ENCODE results near the gene IL1A. TPM values are rescaled to one million over a fixed set of nuclear protein-coding genes. Genes with fewer than 3 reads are reported as not detected.

The IL1A gene
- total RNA-seq, 1 experiment from 2014 or later = 0.11 TPM

- Histone ChIP-seq H3F3A (ENCODE audit: low read length, unreplicated experiment) (no peaks in the 10 kb centered on the region), H2AFZ (ENCODE audit: low read length) (no peak overlapping the region), H3K27me3 (ENCODE audit: low read length) (no peaks in the 10 kb centered on the region), H3K9me3 (ENCODE audit: low read length) (no peaks in the 10 kb centered on the region), H3K79me2 (ENCODE audit: low read length) (peaks cover 5% of the 10 kb centered on the region), H3K4me1 (ENCODE audit: insufficient read depth, low read length) (peaks cover 13% of the 10 kb centered on the region), H3K4me2 (ENCODE audit: low read length) (no peak overlapping the region), H4K20me1 (ENCODE audit: low read length) (no peaks in the 10 kb centered on the region), H3K9me2 (replicated peaks; ENCODE audit: low read length) (no peaks in the 10 kb centered on the region), H3K36me3 (ENCODE audit: low read depth, low read length) (peaks cover 9% of the 10 kb centered on the region), H3K9ac (ENCODE audit: low read length) (no peak overlapping the region), H3K4me3 (ENCODE audit: low read length) (no peak overlapping the region), H3K27ac (ENCODE audit: low read length) (no peak overlapping the region)
- CTCF ChIA-PET = interaction anchor here (0.6 to 0.7 kb wide), 2 partner anchors 61 to 112 kb away, joined by 3 read pairs; no protein-coding TSS in a partner anchor
- BruUV-seq (replicated peaks) = no TSS peak
- POLR2A ChIA-PET (ENCODE audit: unreplicated experiment) = interaction anchor here (0.6 kb wide), 2 partner anchors 10 to 79 kb away, joined by 4 to 11 read pairs; no protein-coding TSS in a partner anchor
- DNase-seq (no peak), ATAC-seq (no peak)
- intact Hi-C loops (cut with micrococcal nuclease) = no loop called here
- TF ChIP-seq CTCF (conservative IDR thresholded peaks at IDR 0.05; ENCODE audit: low read depth, low read length) (no peak), EZH2phosphoT487 (IDR thresholded peaks at IDR 0.05; ENCODE audit: borderline replicate concordance, low read length) (no peak), EZH2 (IDR thresholded peaks at IDR 0.05; ENCODE audit: low read length, unreplicated experiment) (no peak)
These were observed 45.8 kb upstream of the IL1A start for GRCh38 chr2:112829961-112830681.

- Histone ChIP-seq H3K79me2 (ENCODE audit: low read length) (no peaks in the 10 kb centered on the region), H3F3A (ENCODE audit: low read length, unreplicated experiment) (no peaks in the 10 kb centered on the region), H4K20me1 (ENCODE audit: low read length) (no peaks in the 10 kb centered on the region), H3K4me2 (ENCODE audit: low read length) (no peak overlapping the region), H3K27me3 (ENCODE audit: low read length) (no peaks in the 10 kb centered on the region), H3K27ac (ENCODE audit: low read length) (no peak overlapping the region), H3K9me2 (replicated peaks; ENCODE audit: low read length) (no peaks in the 10 kb centered on the region), H3K9me3 (ENCODE audit: low read length) (no peaks in the 10 kb centered on the region), H3K4me3 (ENCODE audit: low read length) (no peak overlapping the region), H3K4me1 (ENCODE audit: insufficient read depth, low read length) (peaks cover 9% of the 10 kb centered on the region), H3K9ac (ENCODE audit: low read length) (no peak overlapping the region), H3K36me3 (ENCODE audit: low read depth, low read length) (peaks cover 9% of the 10 kb centered on the region), H2AFZ (ENCODE audit: low read length) (no peak overlapping the region)
- TF ChIP-seq EZH2phosphoT487 (IDR thresholded peaks at IDR 0.05; ENCODE audit: borderline replicate concordance, low read length) (no peak), CTCF (conservative IDR thresholded peaks at IDR 0.05; ENCODE audit: low read depth, low read length) (no peak), EZH2 (IDR thresholded peaks at IDR 0.05; ENCODE audit: low read length, unreplicated experiment) (no peak)
- intact Hi-C loops (cut with micrococcal nuclease) = no loop called here
- ATAC-seq (no peak), DNase-seq (no peak)
- no TSS peak for BruUV-seq (replicated peaks)
- ChIA-PET POLR2A (ENCODE audit: unreplicated experiment) (interaction anchor here (0.6 kb wide), 1 partner anchor 172 kb away, joined by 3 read pairs; no protein-coding TSS in a partner anchor), CTCF (interaction anchor here (0.6 to 0.7 kb wide), 2 partner anchors 60 to 113 kb away, joined by 3 read pairs; no protein-coding TSS in a partner anchor)
These were observed 45.0 kb upstream of the IL1A start for GRCh38 chr2:112829101-112829960.
